Caki2 (cell line): ENCODE results near the gene ZNF500. TPM values are rescaled to one million over a fixed set of nuclear protein-coding genes. Genes with fewer than 3 reads are reported as not detected.

ENCODE experiments used
- DNase-seq: peaks from one replicate; pipeline ENCODE4 v3.0.0-alpha.2; 2015; ENCODE audit warnings: low read depth
- in situ Hi-C: cut with HindIII; loops from 2 replicates; pipeline ENCODE4 v1.10.0; 2016; ENCODE audit warnings: low sequenced_read_pairs, low pct_unique_long_range_greater_than_20kb, mixed read lengths
- total RNA-seq: library from RNA; depleted of rRNA; stranded (reverse); fragments of >200 nt; shearing (Covaris generic); gene quantifications from 2 replicates; pipeline ENCODE4 v1.2.3, GENCODE V29; 2014; ENCODE audit warnings: low replicate concordance; rRNA removed

The ZNF500 gene
- total RNA-seq = 28.2 and 31.7 TPM in 2 replicates

- DNase-seq = peak; percentile 94
- in situ Hi-C loops = no loop called here
Measured at GRCh38 chr16:4766875-4767628, at the start of gene ZNF500. Gene ZNF500 (minus strand): TSS chr16:4767162. CDS start chr16:4765978, 1,184 bp downstream.

- DNase-seq = no peak
- in situ Hi-C loops = no loop called here
Measured at GRCh38 chr16:4814542-4815173, 47.7 kb upstream of the ZNF500 start.

GRCh38 chr16:4814046-4814445 is 47.1 kb upstream of the ZNF500 start:
- in situ Hi-C loops = no loop called here

GRCh38 chr16:4813251-4814003 is 46.5 kb upstream of the ZNF500 start:
- no peak for DNase-seq
- in situ Hi-C loops = no loop called here

More at GRCh38 chr16:4814046-4814445, 47.1 kb upstream of the ZNF500 start:
- DNase-seq = no peak

- in situ Hi-C loops = no loop called here
- DNase-seq = no peak
Measured at GRCh38 chr16:4811773-4812172, 44.8 kb upstream of the ZNF500 start.

- in situ Hi-C loops = no loop called here
- DNase-seq = no peak
Measured at GRCh38 chr16:4811242-4811641, 44.3 kb upstream of the ZNF500 start.

GRCh38 chr16:4806280-4806679 is 39.3 kb upstream of the ZNF500 start:
- DNase-seq = no peak
- in situ Hi-C loops = no loop called here

- in situ Hi-C loops = no loop called here
- no peak for DNase-seq
Measured at GRCh38 chr16:4805231-4805630, 38.3 kb upstream of the ZNF500 start.

- in situ Hi-C loops = no loop called here
- no peak for DNase-seq
Measured at GRCh38 chr16:4803898-4804762, 37.2 kb upstream of the ZNF500 start.

- DNase-seq = no peak
- in situ Hi-C loops = no loop called here
Measured at GRCh38 chr16:4803401-4803844, 36.5 kb upstream of the ZNF500 start.

GRCh38 chr16:4802659-4803287 is 35.8 kb upstream of the ZNF500 start:
- in situ Hi-C loops = no loop called here
- peak; percentile 96 for DNase-seq

GRCh38 chr16:4801962-4802658 is 35.1 kb upstream of the ZNF500 start, which contains the start of gene ROGDI:
Gene ROGDI (minus strand): TSS chr16:4802633. CDS start chr16:4802571, 62 bp downstream.
- DNase-seq = peak; percentile 98
- in situ Hi-C loops = no loop called here

GRCh38 chr16:4801051-4801961 is 34.3 kb upstream of the ZNF500 start:
- in situ Hi-C loops = no loop called here
- no peak for DNase-seq

GRCh38 chr16:4800290-4801041 is 33.5 kb upstream of the ZNF500 start:
- DNase-seq = no peak
- in situ Hi-C loops = no loop called here

GRCh38 chr16:4799171-4799855 is 32.4 kb upstream of the ZNF500 start:
- DNase-seq = no peak
- in situ Hi-C loops = no loop called here
